ENCODE measurements around the gene PTPRC.
"Not testable (repeated sequence)": the region's sequence is repeated elsewhere in the genome, so short reads cannot be mapped to it uniquely, and the experiment has no call there.

Gene PTPRC, protein sequence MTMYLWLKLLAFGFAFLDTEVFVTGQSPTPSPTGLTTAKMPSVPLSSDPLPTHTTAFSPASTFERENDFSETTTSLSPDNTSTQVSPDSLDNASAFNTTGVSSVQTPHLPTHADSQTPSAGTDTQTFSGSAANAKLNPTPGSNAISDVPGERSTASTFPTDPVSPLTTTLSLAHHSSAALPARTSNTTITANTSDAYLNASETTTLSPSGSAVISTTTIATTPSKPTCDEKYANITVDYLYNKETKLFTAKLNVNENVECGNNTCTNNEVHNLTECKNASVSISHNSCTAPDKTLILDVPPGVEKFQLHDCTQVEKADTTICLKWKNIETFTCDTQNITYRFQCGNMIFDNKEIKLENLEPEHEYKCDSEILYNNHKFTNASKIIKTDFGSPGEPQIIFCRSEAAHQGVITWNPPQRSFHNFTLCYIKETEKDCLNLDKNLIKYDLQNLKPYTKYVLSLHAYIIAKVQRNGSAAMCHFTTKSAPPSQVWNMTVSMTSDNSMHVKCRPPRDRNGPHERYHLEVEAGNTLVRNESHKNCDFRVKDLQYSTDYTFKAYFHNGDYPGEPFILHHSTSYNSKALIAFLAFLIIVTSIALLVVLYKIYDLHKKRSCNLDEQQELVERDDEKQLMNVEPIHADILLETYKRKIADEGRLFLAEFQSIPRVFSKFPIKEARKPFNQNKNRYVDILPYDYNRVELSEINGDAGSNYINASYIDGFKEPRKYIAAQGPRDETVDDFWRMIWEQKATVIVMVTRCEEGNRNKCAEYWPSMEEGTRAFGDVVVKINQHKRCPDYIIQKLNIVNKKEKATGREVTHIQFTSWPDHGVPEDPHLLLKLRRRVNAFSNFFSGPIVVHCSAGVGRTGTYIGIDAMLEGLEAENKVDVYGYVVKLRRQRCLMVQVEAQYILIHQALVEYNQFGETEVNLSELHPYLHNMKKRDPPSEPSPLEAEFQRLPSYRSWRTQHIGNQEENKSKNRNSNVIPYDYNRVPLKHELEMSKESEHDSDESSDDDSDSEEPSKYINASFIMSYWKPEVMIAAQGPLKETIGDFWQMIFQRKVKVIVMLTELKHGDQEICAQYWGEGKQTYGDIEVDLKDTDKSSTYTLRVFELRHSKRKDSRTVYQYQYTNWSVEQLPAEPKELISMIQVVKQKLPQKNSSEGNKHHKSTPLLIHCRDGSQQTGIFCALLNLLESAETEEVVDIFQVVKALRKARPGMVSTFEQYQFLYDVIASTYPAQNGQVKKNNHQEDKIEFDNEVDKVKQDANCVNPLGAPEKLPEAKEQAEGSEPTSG (N-terminal part only)

DNA sequence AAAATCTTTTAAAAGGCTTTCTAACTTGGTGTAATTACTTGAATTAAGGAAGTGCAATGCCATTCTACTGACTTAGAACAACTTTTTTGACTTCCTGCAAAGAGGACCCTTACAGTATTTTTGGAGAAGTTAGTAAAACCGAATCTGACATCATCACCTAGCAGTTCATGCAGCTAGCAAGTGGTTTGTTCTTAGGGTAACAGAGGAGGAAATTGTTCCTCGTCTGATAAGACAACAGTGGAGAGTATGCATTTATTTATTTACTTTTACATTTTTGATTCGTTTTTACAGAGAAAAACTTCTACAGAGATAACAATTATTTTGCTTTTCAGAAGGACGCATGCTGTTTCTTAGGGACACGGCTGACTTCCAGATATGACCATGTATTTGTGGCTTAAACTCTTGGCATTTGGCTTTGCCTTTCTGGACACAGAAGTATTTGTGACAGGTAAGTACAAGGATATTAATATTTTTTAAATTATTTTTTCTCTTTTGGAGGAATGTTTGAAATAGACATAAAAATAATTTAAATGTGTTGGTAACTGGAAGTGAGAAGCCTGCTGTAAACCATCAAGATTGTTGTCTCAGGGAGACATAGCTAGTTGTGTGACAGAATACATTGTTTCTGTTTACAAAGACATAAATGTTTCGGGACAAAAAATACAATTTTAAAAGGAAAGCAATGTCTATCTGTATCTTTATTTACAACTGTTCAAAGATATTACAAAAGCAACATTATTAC is at the start of gene PTPRC:
Gene PTPRC, plus strand, starts transcription at position 147 of the 742 bp plus-strand sequence. Its CDS starts 229 bp downstream, at position 376.
- no peak for DNase-seq

DNA sequence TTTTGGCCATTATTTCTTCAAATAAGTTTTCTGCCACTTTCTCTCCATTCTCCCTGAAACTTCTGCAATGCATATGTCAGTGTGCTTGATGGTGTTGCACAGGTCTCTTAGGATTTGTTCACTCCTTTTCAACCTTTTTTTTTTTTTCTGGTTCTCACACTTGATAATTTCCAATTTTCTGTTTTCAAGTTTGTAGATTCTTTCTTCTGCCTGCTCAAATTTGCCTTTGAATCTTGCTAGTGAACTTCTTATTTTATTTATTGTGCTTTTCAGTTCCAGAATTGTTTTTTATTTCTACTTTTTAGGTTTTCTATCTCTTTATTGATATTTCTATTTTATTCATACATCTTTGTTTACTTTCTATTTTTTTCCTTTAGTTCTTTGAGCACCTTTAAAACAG is 48.4 kb upstream of the PTPRC start:
- DNase-seq, result no peak

DNA sequence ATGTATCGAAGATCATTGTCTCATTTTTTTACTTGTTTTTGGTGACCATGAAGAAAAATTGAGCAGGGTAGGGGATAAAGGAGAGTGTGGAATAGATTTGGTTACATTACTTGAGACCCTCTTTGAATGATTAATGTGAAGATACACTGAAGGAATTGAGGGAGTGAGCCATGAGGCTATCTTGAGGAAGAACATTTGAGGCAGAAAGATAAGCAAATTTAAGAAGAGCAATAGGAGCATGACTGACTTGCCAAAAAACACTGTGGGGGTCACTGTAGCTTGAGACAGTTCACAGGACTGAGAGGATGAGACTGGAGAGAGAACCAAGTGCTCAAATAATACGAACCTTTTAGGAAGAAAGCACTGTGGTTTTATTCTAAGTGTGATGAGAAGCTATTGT is 43.1 kb upstream of the PTPRC start:
- DNase-seq, result no peak

DNA sequence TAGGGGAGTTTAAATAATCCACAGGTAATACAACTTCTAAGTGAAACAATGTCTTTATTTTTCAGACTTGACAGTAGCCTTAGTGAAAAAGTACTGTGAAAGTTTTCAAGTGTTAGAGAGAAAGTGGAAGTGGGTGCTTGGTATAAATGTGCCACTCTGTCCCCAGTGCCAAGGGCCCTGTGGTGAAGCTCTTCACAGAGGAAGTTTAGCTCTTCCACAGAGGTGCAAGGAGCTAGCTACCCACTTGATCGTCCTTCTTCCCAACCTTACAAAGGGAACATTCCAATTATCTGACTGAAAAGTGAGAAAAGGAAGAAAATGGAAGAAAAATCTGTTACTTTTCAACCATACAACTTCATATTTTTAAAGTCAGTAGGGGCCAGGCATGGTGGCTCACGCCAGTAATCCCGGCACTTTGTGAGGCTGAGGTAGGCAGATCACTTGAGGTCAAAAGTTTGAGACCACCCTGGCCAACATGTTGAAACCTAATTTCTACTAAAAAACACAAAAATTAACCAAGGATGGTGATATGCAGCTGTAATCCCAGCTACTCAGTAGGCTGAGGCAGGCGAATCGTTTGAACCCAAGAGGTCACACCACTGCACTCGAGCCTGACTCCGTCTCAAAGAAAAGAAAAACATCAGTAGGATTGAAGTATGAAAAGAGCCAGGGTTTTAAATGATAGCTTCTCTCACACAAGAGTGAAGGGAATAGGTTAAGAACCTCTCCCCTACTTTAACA is 41.0 kb upstream of the PTPRC start:
- DNase-seq, result no peak

DNA sequence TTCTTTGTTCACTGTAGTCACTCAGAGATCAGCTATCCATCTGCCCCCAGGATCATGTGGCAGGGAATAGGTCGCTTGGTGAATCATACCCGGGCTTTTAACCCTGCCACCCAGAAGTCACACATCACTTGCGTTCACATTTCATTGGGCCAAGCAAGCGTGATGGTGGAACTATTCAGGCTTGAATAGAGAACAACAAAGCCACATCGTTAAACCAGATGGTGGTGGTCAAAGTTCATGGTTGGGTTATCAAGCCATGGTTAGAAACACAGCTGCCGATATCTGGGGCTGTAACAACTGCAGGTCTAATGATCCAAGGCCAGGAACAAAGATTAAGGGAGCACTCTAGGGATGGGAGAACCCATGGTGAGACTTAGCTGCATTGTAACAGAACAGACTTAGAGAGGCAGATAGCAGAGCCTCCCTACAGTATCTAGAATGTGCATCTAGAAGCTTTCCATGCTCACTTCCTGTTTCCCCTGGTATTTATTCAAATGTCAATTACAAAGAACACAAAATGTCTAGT is 40.0 kb upstream of the PTPRC start:
- DNase-seq, result peak; percentile 36

DNA sequence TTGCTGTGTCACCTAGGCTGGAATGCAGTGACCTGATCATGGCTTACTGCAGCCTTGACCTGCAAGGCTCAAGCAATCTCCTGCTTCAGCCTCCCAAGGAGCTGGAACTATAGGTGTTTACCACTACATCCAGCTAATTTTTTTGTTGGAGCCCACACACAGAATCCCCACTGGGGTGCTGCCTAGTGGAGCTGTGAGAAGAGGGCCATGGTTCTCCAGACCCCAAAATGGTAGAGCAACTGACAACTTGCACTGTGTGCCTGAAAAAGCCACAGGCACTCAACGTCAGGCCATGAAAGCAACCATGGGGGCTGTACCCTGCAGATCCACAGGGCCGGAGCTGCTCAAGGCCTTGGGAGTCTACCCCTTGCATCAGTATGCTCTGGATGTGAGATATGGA is 39.1 kb upstream of the PTPRC start:
- no peak for DNase-seq

DNA sequence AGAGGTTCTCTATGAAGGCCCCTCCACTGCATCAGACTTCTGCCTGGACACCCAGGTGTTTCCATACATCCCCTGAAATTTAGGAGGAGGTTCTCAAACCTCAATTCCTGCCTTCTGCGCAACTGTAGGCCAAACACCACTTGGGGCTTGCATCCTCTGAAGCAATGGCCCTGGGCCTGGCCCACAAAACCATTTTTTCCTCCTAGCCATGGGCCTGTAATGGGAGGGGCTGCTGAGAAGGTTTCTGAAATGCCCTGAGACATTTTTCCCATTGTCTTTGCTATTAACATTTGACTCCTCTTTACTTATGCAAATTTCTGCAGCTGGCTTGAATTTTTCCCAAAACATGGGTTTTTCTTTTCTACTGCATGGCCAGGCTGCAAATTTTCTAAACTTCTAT is 37.9 kb upstream of the PTPRC start:
- DNase-seq, result no peak

DNA sequence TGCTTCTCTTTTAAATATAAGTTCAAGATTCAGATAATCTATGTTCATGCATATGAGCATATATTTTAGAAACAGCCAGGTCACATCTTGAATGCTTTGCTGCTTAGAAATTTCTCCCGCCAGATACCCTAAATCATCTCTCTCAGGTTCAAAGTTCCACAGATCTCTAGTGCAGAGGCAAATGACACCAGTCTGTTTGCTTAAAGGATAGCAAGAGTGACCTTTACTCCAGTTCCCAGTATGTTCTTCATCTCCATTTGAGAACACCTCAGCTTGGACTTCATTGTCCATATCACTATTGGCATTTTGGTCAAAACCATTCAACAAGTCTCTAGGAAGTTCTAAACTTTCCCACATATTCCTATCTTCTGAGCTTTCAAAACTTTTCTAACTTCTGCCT is 37.5 kb upstream of the PTPRC start:
- DNase-seq, result not testable (repeated sequence)

DNA sequence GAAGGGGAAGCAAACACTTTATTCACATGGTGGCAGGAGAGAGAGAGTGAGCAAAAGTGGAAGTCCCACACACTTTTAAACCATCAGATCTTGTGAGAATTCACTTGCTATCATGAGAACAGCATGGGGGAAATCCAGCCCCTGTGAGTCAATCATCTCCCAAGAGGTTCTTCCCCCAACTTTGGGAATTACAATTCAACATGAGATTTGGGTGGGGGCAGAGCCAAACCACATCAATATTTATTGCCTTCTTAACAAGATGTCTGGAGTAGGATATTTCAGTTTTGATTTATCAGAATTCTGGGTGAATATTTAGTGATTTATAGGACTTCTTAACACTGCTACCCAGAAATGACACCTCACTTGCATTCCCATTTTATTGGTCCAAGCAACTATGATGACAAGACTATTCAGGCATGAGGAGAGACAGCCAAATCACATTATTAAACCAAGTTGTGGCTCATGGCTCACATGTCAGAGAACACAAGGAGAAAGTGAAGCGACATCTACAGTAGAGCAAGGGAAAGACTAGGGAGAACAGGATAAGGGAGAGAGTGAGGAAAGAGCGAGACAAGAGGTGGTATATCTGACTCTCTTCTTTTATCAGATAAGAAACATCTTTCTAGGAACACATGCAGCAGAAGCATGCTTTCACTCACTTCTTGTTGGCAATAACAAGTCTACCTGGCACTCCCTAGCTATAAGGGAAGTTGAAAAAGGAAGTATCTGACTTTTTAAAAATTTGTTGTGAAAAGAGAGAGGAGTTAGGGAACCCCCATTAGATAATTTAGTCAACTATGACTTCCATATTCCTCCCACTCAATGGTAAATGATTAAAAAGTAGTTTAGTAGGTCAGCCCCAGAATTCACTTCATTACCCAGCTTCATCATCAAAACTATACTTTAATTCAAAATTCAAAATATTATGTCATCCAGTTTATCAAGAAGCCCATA is 36.6 kb upstream of the PTPRC start:
- DNase-seq, result no peak

DNA sequence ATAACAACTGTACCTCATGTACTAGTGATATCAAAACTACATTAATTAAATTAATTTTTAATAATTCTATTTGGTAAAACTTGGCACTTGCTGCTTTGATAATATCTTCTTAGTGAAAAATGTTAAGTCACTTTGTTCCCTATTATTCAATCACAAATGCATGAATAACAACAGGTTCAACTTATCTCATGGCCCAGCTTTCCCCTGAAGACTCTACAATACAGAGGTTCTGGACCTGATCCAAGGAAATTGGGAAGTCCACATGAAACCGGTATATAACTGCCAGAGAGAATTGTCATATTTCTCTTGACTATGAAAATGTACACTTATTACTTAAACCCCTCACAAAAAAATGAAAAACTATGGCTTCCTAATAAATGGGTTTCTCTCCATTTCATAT is 33.9 kb upstream of the PTPRC start:
- no peak for DNase-seq

DNA sequence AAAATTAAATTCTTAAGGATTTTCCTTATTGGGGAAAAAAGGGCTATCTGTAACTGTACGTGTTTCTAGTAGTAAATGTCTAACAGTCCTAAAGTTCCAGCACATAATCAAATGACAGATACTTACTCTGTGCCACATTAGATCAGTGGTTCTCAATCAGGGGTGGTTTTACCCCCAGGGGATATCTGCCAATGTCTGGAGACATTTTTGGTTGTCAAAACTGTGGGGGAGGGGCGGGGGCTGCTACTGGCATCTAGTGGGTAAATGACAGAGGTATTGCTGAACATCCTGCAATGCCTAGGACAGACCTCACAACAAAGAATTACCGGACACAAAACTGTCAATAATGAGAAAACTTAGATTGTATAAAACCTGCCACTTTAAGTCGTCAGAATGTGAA is 33.4 kb upstream of the PTPRC start:
- DNase-seq, result peak; percentile 12

DNA sequence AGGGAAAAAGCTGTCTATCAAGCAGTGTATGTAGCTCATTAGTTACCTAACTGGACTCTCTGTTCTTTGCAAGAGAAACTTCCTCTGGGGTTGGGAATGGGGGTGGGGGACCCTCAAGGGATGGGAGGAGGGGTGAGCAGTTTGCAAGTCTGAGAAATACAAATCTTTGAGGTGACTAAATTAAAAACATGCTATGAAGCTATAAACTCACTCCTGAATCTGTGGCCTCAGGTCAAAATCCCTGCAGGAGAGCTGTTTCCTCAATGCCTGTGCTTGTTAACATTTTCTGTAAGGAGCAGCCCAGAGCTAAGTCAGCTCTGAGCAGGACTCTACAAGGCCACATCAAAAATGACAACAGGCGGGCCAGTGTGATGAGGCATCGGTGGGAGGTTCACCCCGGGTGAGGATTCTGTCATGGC is 32.8 kb upstream of the PTPRC start:
- peak; percentile 51 for DNase-seq

DNA sequence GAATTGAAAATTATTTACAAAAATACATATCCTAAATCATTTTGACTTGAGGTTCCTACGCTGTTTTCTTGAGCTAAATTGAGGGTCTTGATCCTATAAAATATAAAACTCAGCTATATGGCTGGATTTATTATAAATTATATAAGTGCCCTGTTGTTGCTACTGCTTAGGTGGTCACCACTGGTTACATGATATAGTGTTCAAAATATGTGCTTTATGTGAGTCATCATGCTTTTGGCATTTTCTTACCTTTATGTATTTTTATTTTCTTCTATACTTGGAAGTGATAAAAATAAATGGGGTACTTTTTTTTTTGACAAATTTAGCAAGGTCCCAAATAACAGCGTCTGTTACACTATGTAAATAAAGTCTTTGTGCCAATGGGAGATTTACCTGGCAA is 31.1 kb upstream of the PTPRC start:
- DNase-seq, result no peak

DNA sequence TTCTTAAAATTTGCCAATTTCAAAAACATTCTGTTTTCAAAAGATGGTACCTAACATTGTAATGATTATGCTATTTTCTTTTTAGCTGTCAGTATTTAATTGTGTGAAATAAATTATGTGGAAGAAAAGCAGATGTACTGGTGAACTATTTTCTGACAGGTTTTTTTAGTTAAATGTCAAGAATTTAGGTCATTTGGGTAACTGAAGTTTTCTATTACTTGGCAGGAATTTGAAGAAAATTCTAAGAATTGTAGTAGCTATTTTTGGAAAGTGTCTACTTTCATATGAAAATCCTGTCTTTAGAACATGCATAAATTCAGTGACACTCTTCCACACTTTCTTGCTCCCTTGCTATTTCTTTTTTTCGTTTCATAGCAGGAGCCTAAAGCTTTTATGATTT is 28.5 kb upstream of the PTPRC start:
- no peak for DNase-seq

DNA sequence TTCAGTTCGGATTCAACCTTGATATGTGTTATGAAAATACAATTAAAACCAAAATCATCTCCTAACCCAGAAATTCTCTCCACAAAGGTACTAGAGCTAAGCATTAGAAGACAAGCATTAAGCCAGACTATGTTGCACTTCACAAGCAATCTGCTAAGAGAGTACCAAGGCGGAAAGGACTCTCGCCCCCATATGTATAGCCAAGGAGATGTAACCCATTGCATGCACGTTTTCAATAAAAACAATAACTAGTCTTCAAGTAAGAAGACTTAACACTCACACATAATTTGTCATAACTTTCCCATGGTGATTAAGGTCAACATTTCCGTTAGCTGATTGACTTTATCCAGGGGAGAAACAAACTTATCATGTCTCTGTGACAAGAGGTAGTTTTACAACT is 27.6 kb upstream of the PTPRC start:
- no peak for DNase-seq

DNA sequence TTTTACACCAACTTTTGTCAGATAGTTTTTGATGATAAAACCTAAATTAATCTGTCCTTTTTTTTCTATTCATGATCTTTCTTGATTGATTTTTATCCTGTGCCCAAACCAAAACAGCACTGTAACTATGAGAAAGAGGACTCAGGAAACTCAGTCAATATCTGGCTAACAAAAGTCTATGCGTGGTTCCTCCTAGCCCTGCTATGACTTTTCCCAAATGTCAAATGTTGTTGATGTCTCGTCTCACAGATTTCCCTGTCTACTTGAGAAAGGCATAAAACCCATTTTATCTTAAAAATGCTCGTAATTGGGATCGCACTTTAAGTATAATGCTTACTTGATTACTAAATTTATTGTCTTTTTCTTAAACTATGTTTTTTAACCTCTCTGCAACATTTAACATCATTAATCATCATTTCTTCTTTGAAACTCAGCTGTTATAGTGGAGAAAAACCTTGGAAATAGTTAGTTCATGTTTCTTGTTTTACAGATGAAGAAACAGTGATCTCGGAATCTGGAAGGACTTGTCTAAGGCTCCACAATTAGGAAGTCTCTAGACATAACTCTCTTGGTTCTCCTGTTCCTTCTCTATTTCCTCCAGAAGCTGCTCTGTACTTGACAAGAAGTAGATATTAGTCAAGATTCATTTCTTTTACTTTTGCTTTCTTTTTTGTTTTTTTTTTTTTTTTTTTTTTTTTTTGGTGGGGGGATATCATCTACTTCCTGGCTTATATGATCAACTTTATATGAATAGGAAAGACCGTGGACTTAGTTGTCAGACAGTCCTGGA is 26.2 kb upstream of the PTPRC start:
- DNase-seq, result no peak

DNA sequence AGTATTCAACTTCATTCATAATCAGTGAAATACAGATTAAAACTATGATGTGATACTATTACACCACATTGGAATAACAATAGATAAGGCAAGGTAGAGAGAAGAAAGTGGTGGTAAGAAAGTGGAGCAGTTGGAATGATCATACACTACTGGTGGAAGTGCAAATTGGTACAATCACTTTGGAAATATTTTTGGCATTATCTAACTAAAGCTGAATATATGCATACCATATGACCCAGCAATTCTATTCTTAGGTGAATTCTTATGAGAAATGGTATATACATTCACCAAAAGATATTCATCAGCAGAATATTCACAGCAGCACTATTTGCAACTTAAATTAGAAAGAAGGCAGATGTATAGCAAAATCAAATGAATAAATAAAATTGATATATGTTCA is 21.4 kb upstream of the PTPRC start:
- no peak for DNase-seq

DNA sequence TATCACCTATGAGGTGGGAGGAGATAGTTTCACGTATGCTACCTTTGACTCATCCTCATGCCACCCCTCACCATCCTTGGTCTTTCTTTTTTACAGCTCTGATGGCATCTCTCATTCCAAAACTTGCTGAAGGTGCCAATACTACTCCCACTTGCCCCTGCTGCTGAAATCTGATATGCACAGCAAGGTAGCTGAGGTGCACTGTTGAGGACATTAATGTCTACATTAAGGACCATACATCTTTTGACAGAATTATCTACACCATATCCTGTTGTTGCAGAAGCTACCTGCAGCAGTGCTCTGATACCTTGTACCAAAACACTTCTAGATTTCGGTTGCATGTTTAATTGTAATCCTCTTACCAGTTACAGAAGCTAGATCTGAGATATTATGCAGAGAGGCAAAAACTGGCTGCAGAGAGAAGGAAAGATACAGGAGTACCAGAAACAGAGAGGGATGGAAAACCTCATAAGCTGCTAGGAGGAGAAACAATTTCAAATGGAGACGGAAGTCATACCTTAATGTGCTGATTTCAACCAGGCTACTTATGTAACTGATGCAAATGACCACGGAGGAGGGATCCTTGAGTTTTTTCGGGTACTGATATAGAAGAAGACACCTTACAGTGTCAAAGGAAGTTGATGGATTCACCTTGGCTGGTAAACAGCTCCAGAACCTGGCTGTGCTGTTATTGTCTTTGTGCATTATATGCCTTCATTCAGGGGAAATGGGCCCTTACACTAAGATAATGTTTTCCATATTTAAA is 19.3 kb upstream of the PTPRC start:
- no peak for DNase-seq

DNA sequence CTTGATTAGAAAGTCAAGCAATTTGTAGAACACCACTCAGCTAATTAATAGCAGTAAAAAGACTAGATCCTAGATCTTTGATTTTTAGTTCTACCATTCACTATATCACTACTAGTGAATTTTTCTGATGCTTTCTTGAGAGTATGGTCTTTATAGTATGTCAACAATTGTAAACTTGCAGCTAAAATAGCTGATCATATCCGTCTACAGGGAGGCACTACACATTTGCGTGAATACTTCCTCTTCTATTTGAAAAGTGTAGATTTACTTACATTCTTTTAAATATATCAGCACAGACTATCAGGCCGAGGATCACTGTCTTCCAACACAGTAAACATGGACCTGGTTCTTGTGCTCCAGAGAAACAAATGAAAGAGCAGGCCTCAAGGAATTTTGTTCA is 18.6 kb upstream of the PTPRC start:
- no peak for DNase-seq
